Activated naive CD4-positive, alpha-beta T cell treated with anti-CD3 and anti-CD28 coated beads, Interleukin-2, amount 50 U/mL, for 24 hours (primary cell): ENCODE results near the gene SHISA4.
"Not testable (repeated sequence)": the region's sequence is repeated elsewhere in the genome, so short reads cannot be mapped to it uniquely, and the experiment has no call there.

Source experiments
- H3K27ac Mint-ChIP-seq: one replicate; pipeline ENCODE4 v1.8.0; 2021; ENCODE audit warnings: mild to moderate bottlenecking, mixed read lengths
- H3K27me3 Mint-ChIP-seq: one replicate; pipeline ENCODE4 v1.8.0; 2021; ENCODE audit warnings: mixed read lengths
- H3K36me3 Mint-ChIP-seq: one replicate; pipeline ENCODE4 v1.8.0; 2021; ENCODE audit warnings: mixed read lengths
- H3K4me1 Mint-ChIP-seq: one replicate; pipeline ENCODE4 v1.8.0; 2021; ENCODE audit warnings: mixed read lengths
- H3K4me3 Mint-ChIP-seq: one replicate; pipeline ENCODE4 v1.8.0; 2021; ENCODE audit warnings: mild to moderate bottlenecking, mixed read lengths
- H3K9me3 Mint-ChIP-seq: one replicate; pipeline ENCODE4 v1.8.0; 2021; ENCODE audit warnings: mixed read lengths

The SHISA4 gene

GRCh38 chr1:201928266-201928665 is 39.6 kb downstream of the SHISA4 start:
- H3K9me3 Mint-ChIP-seq = no peaks in the 10 kb centered on the region
- H3K27ac Mint-ChIP-seq = no peak overlapping the region
- H3K27me3 Mint-ChIP-seq = peaks cover 2% of the 10 kb centered on the region
- H3K36me3 Mint-ChIP-seq = no peaks in the 10 kb centered on the region
- no peak overlapping the region for H3K4me3 Mint-ChIP-seq
- H3K4me1 Mint-ChIP-seq = no peaks in the 10 kb centered on the region

GRCh38 chr1:201930137-201930536 is 41.4 kb downstream of the SHISA4 start:
- Mint-ChIP-seq H3K4me1 (no peaks in the 10 kb centered on the region), H3K36me3 (no peaks in the 10 kb centered on the region), H3K4me3 (no peak overlapping the region), H3K9me3 (no peaks in the 10 kb centered on the region), H3K27ac (no peak overlapping the region), H3K27me3 (peaks cover 2% of the 10 kb centered on the region)

- Mint-ChIP-seq H3K4me1 (no peaks in the 10 kb centered on the region), H3K36me3 (no peaks in the 10 kb centered on the region), H3K27ac (no peak overlapping the region), H3K4me3 (no peak overlapping the region), H3K27me3 (peaks cover 2% of the 10 kb centered on the region), H3K9me3 (no peaks in the 10 kb centered on the region)
These were observed 42.1 kb downstream of the SHISA4 start for GRCh38 chr1:201930803-201931202.

GRCh38 chr1:201933840-201934430 is 45.2 kb downstream of the SHISA4 start:
- no peak overlapping the region for H3K27ac Mint-ChIP-seq
- H3K36me3 Mint-ChIP-seq = no peaks in the 10 kb centered on the region
- no peaks in the 10 kb centered on the region for H3K9me3 Mint-ChIP-seq
- no peaks in the 10 kb centered on the region for H3K4me1 Mint-ChIP-seq
- H3K4me3 Mint-ChIP-seq = no peak overlapping the region
- H3K27me3 Mint-ChIP-seq = peaks cover 9% of the 10 kb centered on the region

- Mint-ChIP-seq H3K27me3 (peaks cover 10% of the 10 kb centered on the region), H3K4me3 (no peak overlapping the region), H3K27ac (no peak overlapping the region), H3K36me3 (no peaks in the 10 kb centered on the region), H3K9me3 (no peaks in the 10 kb centered on the region), H3K4me1 (no peaks in the 10 kb centered on the region)
These were observed 49.0 kb downstream of the SHISA4 start for GRCh38 chr1:201937624-201938213.

- no peaks in the 10 kb centered on the region for H3K9me3 Mint-ChIP-seq
- H3K36me3 Mint-ChIP-seq = no peaks in the 10 kb centered on the region
- H3K27me3 Mint-ChIP-seq = peaks cover 10% of the 10 kb centered on the region
- no peaks in the 10 kb centered on the region for H3K4me1 Mint-ChIP-seq
- H3K4me3 Mint-ChIP-seq = no peak overlapping the region
- H3K27ac Mint-ChIP-seq = no peak overlapping the region
These were observed 49.8 kb downstream of the SHISA4 start for GRCh38 chr1:201938440-201939035.

- H3K36me3 Mint-ChIP-seq = no peaks in the 10 kb centered on the region
- no peak overlapping the region for H3K27ac Mint-ChIP-seq
- H3K27me3 Mint-ChIP-seq = peaks cover 13% of the 10 kb centered on the region
- H3K9me3 Mint-ChIP-seq = no peaks in the 10 kb centered on the region
- H3K4me1 Mint-ChIP-seq = no peaks in the 10 kb centered on the region
- no peak overlapping the region for H3K4me3 Mint-ChIP-seq
These were observed 50.5 kb downstream of the SHISA4 start for GRCh38 chr1:201939148-201939547.

GRCh38 chr1:201939574-201939973 is 50.9 kb downstream of the SHISA4 start:
- Mint-ChIP-seq H3K4me3 (no peak overlapping the region), H3K27me3 (peaks cover 12% of the 10 kb centered on the region), H3K9me3 (no peaks in the 10 kb centered on the region), H3K4me1 (no peaks in the 10 kb centered on the region), H3K27ac (no peak overlapping the region), H3K36me3 (no peaks in the 10 kb centered on the region)

GRCh38 chr1:201940316-201940715 is 51.6 kb downstream of the SHISA4 start:
- not testable (repeated sequence) for H3K9me3 Mint-ChIP-seq, H3K36me3 Mint-ChIP-seq, H3K4me3 Mint-ChIP-seq, H3K4me1 Mint-ChIP-seq, H3K27ac Mint-ChIP-seq
- H3K27me3 Mint-ChIP-seq = peaks cover 18% of the 10 kb centered on the region

- H3K36me3 Mint-ChIP-seq = no peaks in the 10 kb centered on the region
- H3K4me3 Mint-ChIP-seq = no peak overlapping the region
- no peaks in the 10 kb centered on the region for H3K9me3 Mint-ChIP-seq
- H3K27me3 Mint-ChIP-seq = peaks cover 27% of the 10 kb centered on the region
- no peak overlapping the region for H3K27ac Mint-ChIP-seq
- H3K4me1 Mint-ChIP-seq = peaks cover 4% of the 10 kb centered on the region
These were observed 52.9 kb downstream of the SHISA4 start for GRCh38 chr1:201941420-201942128.

GRCh38 chr1:201942129-201942495 is 53.4 kb downstream of the SHISA4 start:
- no peak overlapping the region for H3K4me3 Mint-ChIP-seq
- no peak overlapping the region for H3K27ac Mint-ChIP-seq
- H3K9me3 Mint-ChIP-seq = no peaks in the 10 kb centered on the region
- no peaks in the 10 kb centered on the region for H3K36me3 Mint-ChIP-seq
- H3K4me1 Mint-ChIP-seq = peaks cover 9% of the 10 kb centered on the region
- peaks cover 28% of the 10 kb centered on the region for H3K27me3 Mint-ChIP-seq
